Activated CD8-positive, alpha-beta memory T cell treated with anti-CD3 and anti-CD28 coated beads for 1 hour (primary cell): ENCODE data around the gene SDK2.

ENCODE experiments used
- DNase-seq, 2 donors: peaks; one replicate each; pipeline ENCODE4 v3.0.0-alpha.2; 2020; ENCODE audit warnings: low read depth in 1 of 2; ENCODE audit errors: extremely low read depth in 1 of 2

SDK2 gene

DNA sequence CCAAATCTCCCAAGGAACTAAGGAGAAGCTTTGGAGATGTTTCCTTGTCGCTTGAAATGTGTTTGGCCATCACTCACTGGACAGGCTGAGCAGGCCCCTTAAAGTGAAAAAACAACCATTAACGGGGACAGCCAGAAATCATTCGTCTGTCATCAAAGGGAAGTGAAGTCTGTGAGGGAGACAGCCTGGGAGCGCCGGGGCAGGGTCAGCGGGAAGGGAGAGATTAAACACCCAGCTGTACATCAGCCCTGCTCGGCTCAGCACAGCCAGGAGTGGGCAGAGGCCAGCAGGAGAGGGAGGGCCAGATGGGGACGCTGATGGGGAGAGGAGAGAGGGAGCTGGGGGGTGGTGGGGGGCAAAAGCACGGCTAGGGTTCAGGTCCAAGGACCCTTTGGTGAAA, 105.1 kb downstream of the SDK2 start:
- DNase-seq, result no peak

DNA sequence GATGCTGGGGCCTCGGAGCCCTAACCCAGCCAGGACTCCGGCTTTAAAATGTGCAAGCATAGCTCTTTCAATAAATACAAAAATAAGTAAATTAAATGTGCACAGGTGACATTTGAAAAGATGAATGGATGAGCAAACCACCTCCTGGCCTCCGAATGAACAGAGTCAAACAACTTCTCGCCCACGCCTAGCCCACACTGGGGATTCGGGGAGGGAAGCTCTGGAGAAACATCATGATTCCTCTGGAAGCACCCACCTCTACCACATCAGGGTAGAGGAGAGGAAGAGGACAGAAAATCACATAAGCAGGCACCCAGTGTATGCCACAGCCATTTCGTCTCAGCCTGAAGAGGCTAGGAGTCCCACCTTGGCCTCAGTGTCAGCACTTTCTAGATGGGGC, 105.8 kb downstream of the SDK2 start:
- no peak for DNase-seq

DNA sequence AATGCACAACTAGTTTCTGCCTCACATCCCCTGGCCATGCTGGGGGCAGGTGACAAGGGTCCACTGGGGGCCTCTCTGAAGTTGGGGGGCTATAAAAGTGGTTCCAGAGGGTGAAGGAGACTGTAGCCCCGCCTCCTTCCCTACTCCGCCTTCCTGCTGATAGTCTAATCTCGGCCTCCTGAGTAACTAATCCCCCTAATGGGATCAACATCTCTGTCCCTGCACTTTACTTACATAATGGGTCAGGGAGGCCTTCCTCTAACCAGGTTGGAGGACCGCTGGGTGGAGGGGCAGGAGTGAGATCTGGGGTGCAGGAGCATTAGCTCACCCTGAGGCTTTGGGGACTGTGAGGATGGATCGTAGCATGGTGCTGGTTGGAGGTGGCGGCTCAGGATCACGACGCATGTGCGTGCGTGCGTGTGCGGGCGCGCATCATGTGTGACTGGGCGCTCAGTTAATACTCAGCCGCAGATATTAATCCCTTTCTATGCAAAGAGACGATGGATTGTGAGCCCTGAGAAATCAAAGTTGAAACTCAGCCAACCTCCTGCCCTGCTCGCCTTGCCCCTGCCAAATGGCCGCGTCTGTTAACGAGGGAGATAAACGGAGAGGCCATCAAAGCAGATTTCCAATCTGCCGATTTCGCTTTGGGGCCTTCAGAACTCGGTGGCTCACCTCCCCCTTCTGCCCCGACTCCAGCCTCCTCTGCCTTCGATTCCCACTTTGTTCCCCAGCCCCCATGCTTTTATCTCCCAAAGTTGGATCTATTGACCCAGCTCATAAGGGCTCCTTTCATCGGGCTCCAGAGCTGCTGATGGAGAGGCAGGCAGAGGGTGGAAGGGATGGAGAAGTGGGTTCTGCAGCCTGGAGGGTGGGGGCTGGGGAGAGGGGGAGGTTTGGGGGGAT, 107.3 kb downstream of the SDK2 start:
- no peak for DNase-seq

DNA sequence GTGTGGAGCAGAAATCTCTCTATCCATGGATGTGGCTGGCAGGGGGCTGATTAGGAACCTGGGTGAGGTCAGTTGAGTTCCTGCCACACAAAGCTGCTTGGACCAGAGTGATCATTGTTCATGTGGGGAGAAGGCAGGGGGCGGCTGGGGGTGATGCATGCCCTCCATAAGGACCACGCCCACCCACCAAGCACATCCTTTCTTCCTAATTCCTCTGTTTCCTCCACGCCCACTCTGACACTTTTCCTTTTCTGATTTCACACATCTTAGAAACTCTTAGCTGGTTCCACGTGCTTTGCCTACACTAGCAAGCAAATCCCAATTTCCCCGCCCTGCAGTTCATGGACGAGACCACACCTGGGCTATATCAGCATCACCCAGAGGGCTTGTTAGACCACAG, 108.5 kb downstream of the SDK2 start:
- DNase-seq, result no peak

DNA sequence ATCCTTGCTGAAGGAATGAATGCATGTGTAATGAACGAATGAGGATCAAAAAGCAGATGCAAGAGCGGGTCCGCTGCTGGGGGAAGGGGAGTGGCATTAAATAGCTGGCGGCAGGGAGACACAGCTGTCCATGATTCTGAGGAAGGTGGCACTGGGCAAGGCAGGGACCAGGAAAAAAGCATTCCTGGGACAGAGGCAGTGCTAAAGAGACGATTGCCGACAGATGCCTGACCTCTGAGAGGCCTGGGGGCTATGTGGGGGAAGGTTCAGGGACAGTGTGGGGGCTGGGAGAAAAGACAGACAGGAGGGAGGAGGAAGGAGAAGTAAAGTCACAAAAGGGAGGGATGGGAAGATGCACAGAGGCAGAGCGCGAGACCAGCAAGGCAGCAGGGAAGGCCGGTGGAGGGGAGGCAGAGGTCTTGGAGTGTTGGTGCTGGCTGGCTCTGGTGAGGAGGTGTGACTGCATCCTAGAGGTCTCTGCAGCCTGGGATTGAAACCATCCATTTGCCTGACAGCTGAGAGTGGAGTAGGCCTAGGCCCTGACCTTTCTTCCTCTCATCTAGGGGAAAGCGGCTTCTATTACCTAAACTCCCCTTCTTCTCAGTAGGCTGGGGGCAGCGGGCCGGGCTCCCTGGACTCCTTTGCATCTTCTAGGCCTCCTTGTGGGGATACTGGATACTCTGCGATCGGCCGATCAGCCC, 109.9 kb downstream of the SDK2 start:
- DNase-seq, result no peak

DNA sequence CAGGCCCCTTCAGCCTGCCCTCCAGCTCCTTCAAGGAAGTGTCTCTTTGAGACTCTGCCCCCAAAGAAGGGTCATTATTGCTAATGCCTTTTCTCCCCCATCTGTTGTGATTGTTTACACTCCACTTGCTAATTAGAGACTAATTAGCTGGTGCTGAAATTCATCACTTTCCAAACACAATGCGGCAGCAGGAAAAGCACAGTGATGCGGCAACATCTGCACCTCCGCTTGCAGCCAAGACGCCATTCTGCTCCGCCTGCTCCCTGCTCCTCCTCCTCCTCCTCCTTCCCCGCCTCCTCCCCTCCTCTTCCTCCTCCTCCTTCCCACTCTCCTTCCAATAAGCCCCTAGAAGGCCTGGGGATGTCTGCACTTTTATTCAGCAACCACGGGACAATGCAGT, 110.5 kb downstream of the SDK2 start:
- no peak for DNase-seq

DNA sequence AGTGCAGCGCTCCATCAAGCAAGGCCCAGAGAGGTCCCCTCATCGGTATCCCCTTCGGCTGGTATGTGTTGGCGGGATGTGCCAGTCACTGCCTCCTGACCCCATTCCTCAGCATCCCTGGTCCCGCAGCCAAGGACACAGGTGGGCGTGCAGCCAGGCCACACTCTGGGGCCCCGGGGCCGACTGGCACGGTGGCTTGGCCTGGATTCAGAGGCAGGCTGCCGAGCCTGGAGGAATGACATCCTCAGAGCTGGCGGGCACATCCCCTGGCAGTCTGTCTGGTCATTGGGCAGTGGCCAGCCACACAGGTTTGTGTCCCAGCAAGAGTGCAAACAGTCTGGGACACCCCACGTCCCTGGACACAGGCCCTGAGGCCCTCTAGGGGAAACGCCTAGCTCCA, 111.1 kb downstream of the SDK2 start:
- DNase-seq, result no peak

DNA sequence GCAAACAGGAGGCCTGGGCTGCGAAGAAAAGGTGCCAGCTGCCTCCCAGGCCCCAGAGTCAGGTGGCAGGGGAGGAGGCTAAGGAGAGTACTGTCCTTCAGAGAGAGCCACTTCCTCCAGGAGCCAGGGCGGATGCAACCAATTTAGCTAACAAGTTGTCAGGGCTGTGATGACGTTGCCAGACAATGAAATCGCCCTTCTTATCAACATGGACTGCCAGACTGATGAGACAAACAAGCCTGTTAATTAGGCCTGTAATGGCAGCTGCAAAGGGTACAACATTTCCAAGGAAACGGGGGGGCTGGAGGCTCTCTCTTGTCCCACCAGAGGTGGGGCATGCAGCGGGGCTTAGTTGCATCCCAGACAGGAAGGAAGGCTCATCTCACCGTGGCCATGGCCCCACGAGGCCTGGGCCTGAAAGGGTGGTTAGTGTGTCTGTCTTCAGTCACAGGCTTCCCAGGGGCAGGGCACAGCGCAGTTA, 111.8 kb downstream of the SDK2 start:
- no peak for DNase-seq

DNA sequence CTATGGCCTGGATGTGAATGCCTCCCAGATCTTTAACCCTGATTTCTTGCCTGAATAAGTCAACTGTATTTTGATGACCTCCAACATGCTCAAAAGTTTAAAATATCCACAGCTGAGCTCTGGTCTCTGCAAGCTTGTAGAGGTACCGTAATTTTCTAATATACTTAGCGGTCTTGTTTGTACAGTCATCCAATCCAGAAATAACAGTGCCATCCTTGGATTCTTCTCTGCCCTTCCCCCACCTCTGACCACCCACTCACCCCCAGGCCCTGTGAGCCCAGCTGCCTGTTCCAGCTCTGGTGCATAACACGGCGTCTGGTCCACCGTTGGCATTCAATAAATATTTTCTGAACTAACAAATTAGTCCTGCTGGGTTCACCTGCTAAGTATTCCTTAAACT, 113.1 kb downstream of the SDK2 start:
- no peak for DNase-seq

DNA sequence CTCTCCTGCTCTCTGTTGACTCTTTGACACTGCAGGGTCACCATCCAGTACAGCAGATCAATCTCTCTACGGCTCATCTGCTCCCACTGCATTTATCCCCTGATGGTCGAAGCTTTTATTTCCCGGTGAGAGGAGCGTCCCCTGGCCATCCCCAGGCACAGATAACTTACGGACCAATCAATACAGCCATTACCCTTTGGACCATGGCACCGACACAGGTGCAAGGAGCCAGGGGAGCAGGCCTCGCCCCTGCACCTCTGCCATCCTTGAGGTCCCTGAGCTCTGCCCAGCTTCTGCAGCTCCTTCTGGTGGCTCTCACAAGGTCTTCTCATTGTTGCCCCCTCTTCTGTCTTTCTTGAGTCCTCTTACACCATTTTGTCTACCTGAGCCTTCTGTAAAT, 115.6 kb downstream of the SDK2 start:
- no peak for DNase-seq

DNA sequence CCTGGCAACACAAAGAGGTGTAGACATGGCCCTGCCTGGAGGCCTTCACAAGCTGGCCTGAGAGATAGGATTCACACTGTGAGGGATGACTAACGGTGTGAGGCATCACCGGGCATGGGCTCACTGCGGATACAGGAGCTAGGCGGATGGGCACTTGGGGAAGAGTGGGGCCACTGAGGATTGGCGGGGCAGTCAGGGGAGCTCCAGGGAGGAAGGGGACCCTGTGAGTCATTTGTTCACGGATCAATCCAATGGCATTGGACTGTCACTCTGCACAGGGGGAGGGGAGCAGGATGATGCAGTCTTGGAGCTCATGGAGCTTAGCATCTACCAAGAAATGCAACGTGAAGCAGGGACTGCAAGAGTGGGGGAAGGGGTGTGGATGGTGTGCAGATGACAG, 117.3 kb downstream of the SDK2 start:
- DNase-seq, result no peak

DNA sequence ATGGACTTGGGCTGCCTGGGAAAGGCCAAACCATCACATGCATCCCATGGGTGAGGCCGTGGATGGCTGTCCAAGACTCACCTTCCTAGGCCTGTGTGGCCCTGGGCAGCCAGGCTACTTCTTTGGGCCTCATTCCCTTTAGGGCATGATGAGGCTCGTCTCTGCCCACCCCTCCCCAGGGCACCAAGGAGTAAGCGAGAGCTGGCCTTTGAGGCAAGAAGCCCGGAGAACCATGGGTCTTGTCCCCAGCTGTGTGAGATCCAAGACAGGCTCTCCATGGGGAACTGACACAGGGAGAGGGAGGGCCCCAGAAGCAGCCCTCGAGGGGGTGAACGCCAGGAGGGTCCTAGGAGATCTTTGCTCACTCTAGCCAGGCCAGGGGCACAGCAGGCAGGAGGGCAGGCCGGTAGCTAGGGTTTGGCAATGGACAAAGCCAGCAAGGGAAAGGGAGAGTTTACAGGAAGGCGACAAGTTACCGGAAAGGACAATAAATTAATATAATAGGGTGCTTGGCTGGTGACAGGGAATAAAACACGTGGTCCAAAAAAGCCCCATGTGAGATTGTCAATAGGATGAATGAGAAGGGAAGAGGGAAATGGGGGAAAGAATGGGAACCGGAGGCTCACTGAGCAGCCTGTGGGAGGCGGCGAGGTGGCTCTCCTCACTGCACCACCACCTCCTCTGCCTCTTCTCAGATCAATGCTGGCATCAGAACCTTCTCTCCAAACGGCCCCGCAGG, 119.1 kb downstream of the SDK2 start:
- DNase-seq, result no peak

DNA sequence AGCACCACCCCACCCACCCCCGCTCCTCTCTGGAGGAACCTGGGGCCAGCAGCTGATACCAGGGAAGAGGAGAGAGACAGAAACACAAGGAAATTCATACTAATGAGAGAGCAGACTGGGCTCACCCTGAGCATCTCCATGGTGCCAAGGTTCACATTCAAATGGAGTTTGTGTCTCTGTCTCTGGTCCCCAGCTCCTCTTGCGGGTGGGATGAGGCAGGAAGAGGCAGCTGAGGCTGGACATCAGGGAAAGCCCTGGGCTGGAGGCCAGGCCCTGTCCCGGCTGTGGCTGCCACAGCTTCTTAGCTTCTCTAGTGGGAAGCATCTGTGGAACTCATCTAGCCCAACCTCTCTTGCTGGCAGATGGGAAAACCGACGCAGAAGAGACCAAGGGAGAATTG, 121.5 kb downstream of the SDK2 start:
- DNase-seq, result no peak

DNA sequence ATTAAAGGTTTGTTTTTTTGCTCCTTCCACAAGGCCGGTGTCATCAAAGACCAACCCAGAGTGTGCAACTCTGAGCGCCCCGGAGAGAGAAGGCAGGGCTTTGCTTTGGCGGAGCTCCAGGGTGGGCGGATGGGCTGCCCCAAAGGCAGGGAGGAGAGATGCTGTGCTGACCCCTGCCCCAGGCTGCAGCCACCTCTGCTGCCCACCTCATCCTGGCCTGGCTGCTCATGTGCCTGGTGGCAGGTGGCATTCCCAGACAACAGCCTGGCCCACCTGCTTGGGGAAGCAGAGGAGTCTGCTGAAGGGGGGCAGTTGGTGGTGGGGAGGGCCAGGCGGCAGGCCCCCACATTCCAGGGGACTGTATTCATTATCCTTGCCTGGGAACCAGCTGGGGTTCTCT, 122.1 kb downstream of the SDK2 start:
- DNase-seq, result no peak

DNA sequence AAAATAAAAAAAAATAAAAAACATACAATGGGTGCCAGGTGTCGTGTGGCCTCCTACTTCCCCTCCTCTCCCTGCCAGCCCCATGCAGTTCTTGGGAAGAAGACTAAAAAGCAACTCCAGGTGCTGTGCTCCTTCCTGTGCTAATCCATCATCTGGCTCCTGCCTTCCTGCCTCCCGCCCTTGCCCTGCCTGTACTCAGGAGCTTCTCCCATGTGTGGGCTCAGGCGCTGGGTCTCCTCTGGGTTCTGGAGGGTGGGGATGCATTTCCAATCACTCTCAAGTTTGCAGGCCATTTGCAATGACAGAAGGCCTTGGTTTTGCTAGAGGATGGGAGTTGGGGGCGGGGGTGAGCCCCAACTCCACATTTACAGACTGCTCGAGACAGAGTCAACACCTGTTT, 122.9 kb downstream of the SDK2 start:
- DNase-seq, result no peak

DNA sequence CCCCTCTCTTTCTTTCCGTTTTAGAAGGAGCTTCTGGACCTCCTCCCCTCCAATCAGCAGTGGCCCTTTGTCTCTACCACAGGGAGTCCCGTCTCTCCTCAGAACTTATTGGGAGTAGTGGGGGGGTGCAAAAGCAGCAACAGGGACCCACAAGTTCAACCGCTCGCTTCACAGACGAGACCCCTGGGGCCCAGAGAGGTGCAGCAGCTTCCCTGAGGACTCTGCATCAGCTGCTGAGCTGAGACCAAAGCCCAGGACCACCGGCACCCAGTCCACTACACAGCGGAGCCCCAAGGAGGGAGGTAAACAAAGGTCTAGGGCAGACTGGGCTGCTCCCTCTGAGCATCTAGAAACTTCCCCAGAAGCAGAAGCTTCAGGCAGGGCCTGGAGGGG, 123.9 kb downstream of the SDK2 start:
- no peak for DNase-seq

DNA sequence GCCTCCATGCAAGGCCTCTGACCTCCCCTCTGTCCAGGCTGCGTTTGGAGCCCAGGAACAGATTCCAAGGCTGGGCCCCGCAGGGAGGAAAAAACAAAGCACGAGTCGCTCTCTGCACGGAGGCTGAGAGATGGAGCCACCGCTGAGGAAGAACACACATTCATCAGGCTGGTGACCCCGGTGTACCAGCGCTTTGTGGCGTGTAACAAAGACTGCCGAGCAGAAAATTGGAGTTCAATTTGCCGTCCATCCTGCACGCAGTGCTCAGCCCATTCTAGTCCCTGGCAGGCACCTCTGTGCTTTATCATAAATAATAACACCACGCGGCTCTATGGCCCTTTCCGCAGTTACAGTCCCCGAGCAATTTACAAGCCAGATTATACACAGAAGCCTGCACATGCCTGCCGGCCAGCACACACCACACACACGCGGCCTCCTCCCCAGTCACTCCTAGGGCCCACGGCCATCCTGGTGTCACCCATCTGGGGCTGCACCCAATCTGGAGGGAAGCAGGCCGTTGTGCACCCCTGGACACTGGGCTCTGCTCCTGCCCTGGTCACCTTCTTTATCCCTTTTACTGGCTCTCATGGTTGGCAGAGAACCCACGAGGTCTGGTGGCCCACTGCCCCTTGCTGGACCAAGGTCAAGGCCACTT, 124.4 kb downstream of the SDK2 start:
- DNase-seq, result no peak

DNA sequence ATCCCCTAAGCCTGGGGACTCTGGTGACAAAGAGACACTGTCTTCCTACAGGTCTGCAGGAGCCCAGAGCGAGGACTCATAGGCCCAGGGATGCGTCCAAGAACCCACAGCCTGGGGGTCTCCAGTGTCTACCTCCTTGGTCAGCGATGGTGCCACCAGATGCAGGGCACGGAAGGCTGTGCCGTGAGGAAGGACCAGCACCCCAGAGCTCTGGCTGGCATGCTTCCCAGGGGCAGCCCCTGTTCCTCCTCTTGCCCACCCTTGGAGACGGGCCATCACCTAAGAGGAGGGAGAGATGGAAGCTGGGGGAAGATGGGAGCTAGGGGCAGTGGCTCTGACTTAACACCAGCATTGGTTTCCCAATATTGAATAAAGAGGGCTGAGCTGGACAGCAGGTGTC, 125.2 kb downstream of the SDK2 start:
- DNase-seq, result no peak

DNA sequence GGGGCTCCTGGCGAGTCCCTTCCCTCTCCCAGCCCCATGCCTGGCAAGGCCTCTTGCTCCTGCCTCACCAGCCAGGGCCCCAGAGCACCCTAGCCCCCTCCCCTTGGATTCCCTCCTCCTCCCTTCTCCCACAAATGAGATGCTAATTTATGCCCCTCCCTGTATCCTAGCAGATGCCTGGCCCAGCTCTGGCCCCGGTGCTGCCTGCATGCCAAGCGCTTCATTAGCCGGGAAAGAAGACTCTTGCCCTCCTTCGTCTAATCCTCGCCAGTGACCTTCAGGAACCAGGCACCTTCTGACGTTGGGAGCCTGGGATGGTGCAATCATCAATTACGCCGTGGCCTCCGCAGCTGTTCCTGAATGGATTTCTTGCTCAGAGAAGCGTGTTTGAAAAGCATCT, 127.8 kb downstream of the SDK2 start:
- DNase-seq, result no peak

DNA sequence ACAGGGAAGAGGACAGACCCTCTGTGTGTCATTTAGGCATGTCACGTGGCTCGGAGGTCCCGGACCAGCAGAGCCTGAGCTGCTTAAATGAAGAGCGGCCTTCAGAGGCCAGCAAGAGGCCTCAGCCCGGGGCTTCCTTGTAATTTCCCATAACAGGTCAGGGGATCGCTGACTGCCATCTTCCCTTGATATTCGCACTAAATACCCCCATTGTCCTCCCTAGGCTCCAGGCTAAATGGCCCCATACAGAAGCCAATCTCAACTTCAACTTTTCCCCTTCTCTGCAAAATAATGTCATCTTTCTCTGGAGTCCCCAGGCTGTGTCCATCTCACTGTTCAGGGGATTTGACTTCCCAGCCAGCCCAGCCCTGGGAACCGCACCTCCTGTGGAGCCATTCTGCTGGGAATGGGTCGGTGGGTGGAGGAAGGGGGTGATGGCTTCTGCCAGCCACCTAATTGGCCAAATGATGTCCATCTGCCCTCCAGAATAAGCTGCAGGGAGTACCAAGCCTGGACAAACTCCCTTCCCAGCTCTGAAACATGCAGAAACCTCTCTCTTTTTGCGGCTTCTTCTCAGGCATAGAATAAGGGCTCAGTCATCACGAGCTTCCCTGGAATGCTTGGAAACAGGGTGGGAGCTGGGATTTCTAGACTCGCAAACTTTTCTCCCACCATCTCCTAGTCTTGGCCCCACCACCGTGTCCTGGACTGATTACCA, 129.9 kb downstream of the SDK2 start:
- no peak for DNase-seq
